ENCODE measurements around the gene PLEKHB2.

DNA sequence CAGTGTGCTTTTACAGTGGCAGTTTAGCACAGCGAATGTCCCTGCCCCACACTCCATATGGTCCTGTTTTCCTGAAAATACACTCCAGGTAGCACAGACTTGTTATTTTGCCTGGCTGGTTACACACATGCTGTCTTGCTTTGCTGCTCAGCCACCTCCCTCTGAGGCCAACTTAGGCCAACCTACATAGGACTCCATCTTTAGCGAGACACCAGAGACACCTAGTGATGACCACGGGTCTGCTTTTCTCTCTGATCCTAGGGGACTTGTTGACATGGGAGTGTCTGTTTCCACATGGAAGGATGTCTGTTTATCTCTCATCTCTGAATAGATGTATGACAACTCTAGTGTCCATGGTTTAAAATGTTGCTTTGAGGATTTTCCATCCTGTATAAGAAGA is 43.3 kb downstream of the PLEKHB2 start:
- no peak for TF ChIP-seq TCF12 (IDR thresholded peaks at IDR 0.05; ENCODE audit: low read depth, low read length)
- TF ChIP-seq TAF1 (IDR thresholded peaks at IDR 0.05; ENCODE audit: low read depth, low read length), result no peak
- no peak for TF ChIP-seq EZH2 (IDR thresholded peaks at IDR 0.05; ENCODE audit: low read depth, low read length, severe bottlenecking)
- TF ChIP-seq TEAD4 (IDR thresholded peaks at IDR 0.05; ENCODE audit: low read depth, low read length), result no peak
- TF ChIP-seq, protein P1, sequence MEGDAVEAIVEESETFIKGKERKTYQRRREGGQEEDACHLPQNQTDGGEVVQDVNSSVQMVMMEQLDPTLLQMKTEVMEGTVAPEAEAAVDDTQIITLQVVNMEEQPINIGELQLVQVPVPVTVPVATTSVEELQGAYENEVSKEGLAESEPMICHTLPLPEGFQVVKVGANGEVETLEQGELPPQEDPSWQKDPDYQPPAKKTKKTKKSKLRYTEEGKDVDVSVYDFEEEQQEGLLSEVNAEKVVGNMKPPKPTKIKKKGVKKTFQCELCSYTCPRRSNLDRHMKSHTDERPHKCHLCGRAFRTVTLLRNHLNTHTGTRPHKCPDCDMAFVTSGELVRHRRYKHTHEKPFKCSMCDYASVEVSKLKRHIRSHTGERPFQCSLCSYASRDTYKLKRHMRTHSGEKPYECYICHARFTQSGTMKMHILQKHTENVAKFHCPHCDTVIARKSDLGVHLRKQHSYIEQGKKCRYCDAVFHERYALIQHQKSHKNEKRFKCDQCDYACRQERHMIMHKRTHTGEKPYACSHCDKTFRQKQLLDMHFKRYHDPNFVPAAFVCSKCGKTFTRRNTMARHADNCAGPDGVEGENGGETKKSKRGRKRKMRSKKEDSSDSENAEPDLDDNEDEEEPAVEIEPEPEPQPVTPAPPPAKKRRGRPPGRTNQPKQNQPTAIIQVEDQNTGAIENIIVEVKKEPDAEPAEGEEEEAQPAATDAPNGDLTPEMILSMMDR (IDR thresholded peaks at IDR 0.05; ENCODE audit: control extremely low read depth in 1 of 3, insufficient read depth in 1 of 3, low read depth in 1 of 3, low read length in 3 of 3), result no peak
- TF ChIP-seq POLR2A (IDR thresholded peaks at IDR 0.05; ENCODE audit: control extremely low read depth in 1 of 2, low read depth in 2 of 2, low read length in 2 of 2), result no peak
- no peak for TF ChIP-seq HDAC6 (IDR thresholded peaks at IDR 0.05; ENCODE audit: low read depth, low read length)
- no peak for TF ChIP-seq SP1 (IDR thresholded peaks at IDR 0.05; ENCODE audit: low read depth, low read length)
